Endodermal cell (in vitro differentiated cells): Measurements from ENCODE around the gene FBXO47. TPM values are rescaled to one million over a fixed set of nuclear protein-coding genes. Genes with fewer than 3 reads are reported as not detected.

Experiments
- DNase-seq: peaks from one replicate; pipeline ENCODE4 v3.0.0-alpha.2; 2017
- H3K27ac ChIP-seq: 2 replicates; pipeline ENCODE4 v1.5.1; 2013; ENCODE audit warnings: mild to moderate bottlenecking, low read depth, low read length, moderate library complexity
- H3K27me3 ChIP-seq: 2 replicates; pipeline ENCODE4 v1.6.1; 2013; ENCODE audit warnings: mild to moderate bottlenecking, low read length, moderate library complexity; ENCODE audit not compliant: insufficient read depth, control insufficient read depth, poor library complexity, severe bottlenecking
- H3K36me3 ChIP-seq: 2 replicates; pipeline ENCODE4 v1.7.0; 2013; ENCODE audit warnings: mild to moderate bottlenecking, low read length, moderate library complexity; ENCODE audit not compliant: control insufficient read depth, insufficient read depth
- H3K4me1 ChIP-seq: one replicate; pipeline ENCODE4 v1.7.0; 2013; ENCODE audit warnings: low read length; ENCODE audit not compliant: control insufficient read depth, insufficient read depth
- H3K4me3 ChIP-seq: 2 replicates; pipeline ENCODE4 v1.5.1; 2013; ENCODE audit warnings: mild to moderate bottlenecking, low read length, moderate library complexity
- H3K9ac ChIP-seq: 2 replicates; pipeline ENCODE4 v1.6.1; 2013; ENCODE audit warnings: mild to moderate bottlenecking, low read length, moderate library complexity; ENCODE audit not compliant: poor library complexity, severe bottlenecking; ENCODE audit errors: extremely low read depth
- H3K9me3 ChIP-seq: 2 replicates; pipeline ENCODE4 v1.6.1; 2013; ENCODE audit warnings: mild to moderate bottlenecking, low read length, moderate library complexity; ENCODE audit not compliant: control insufficient read depth
- H3K27ac Mint-ChIP-seq: 2 replicates; pipeline ENCODE4 v1.8.0; 2020; ENCODE audit warnings: mixed read lengths
- H3K27me3 Mint-ChIP-seq: 2 replicates; pipeline ENCODE4 v1.8.0; 2021; ENCODE audit warnings: mild to moderate bottlenecking, mixed read lengths; ENCODE audit not compliant: insufficient read depth
- H3K36me3 Mint-ChIP-seq: 2 replicates; pipeline ENCODE4 v1.8.0; 2020; ENCODE audit warnings: low read depth, mixed read lengths
- H3K4me1 Mint-ChIP-seq: 2 replicates; pipeline ENCODE4 v1.8.0; 2020; ENCODE audit warnings: mixed read lengths
- H3K4me3 Mint-ChIP-seq: 2 replicates; pipeline ENCODE4 v1.8.0; 2020; ENCODE audit warnings: mild to moderate bottlenecking, moderate library complexity, mixed read lengths
- H3K9me3 Mint-ChIP-seq: 2 replicates; pipeline ENCODE4 v1.8.0; 2020; ENCODE audit warnings: mild to moderate bottlenecking, mixed read lengths
- CTCF ChIP-seq: fragments of 200-600 bp; sonication (generic); conservative IDR thresholded peaks from 2 replicates; pipeline ENCODE4 v1.5.0; 2021; ENCODE audit warnings: antibody characterized with exemption, mild to moderate bottlenecking
- WGBS, 2 experiments: methylation state at CpG; one replicate each; pipeline versions ENCODE4 v1.1.5 to v1.1.7; 2013; ENCODE audit warnings: missing lambda C conversion rate in 2 of 2, mixed read lengths in 1 of 2; ENCODE audit not compliant: insufficient coverage in 1 of 2, insufficient read length in 1 of 2; 5-methylcytosine and 5-hydroxymethylcytosine counted together
- total RNA-seq, 2 donors: library from RNA; stranded (reverse); fragmentation: NEBNext Ultra II Directional in 1 of 2; extraction: Animal tissue kit (Norgen Biotek cat#: 25700) in 1 of 2; gene quantifications; 2 replicates in 1 of 2; 3 replicates in 1 of 2; pipeline ENCODE4 v1.2.1, GENCODE V29; 2021

The FBXO47 gene
- total RNA-seq, 2 donors from 2014 or later, result not detected

- no peaks in the 10 kb centered on the region for H3K36me3 ChIP-seq
- H3K4me3 ChIP-seq, result no peak overlapping the region
- TF ChIP-seq CTCF, result peak; percentile 94
- H3K27me3 ChIP-seq, result no peaks in the 10 kb centered on the region
- Mint-ChIP-seq H3K4me1 (no peaks in the 10 kb centered on the region), H3K36me3 (no peaks in the 10 kb centered on the region), H3K4me3 (no peak overlapping the region), H3K9me3 (no peaks in the 10 kb centered on the region), H3K27ac (no peak overlapping the region), H3K27me3 (no peaks in the 10 kb centered on the region)
- no peaks in the 10 kb centered on the region for H3K4me1 ChIP-seq
- no peak overlapping the region for H3K27ac ChIP-seq
- H3K9ac ChIP-seq, result no peak overlapping the region
- WGBS, 2 experiments, result 71 to 72% methylated on average over 10 to 11 of the region's 11 CpGs
- no peaks in the 10 kb centered on the region for H3K9me3 ChIP-seq
- peak; percentile 83 for DNase-seq
Observed at GRCh38 chr17:38982858-38983746, 15.9 kb upstream of the FBXO47 start.

- no peak for TF ChIP-seq CTCF
- Mint-ChIP-seq H3K4me1 (no peaks in the 10 kb centered on the region), H3K36me3 (no peaks in the 10 kb centered on the region), H3K9me3 (no peaks in the 10 kb centered on the region), H3K27me3 (no peaks in the 10 kb centered on the region), H3K4me3 (no peak overlapping the region), H3K27ac (no peak overlapping the region)
- no peaks in the 10 kb centered on the region for H3K27me3 ChIP-seq
- H3K9me3 ChIP-seq, result no peaks in the 10 kb centered on the region
- 89 to 90% methylated on average over 1 to 2 of the region's 2 CpGs for WGBS, 2 experiments
- H3K36me3 ChIP-seq, result no peaks in the 10 kb centered on the region
- no peaks in the 10 kb centered on the region for H3K4me1 ChIP-seq
- peak; percentile 21 for DNase-seq
- H3K27ac ChIP-seq, result no peak overlapping the region
- H3K9ac ChIP-seq, result no peak overlapping the region
- no peak overlapping the region for H3K4me3 ChIP-seq
Observed at GRCh38 chr17:38981636-38982035, 14.4 kb upstream of the FBXO47 start.

GRCh38 chr17:38980490-38981217, 13.5 kb upstream of the FBXO47 start:
- no peaks in the 10 kb centered on the region for H3K9me3 ChIP-seq
- no peak overlapping the region for H3K4me3 Mint-ChIP-seq
- H3K27me3 Mint-ChIP-seq, result no peaks in the 10 kb centered on the region
- no peak overlapping the region for H3K27ac Mint-ChIP-seq
- no peak for TF ChIP-seq CTCF
- peak; percentile 10 for DNase-seq
- no peaks in the 10 kb centered on the region for H3K36me3 Mint-ChIP-seq
- H3K27me3 ChIP-seq, result no peaks in the 10 kb centered on the region
- H3K4me3 ChIP-seq, result no peak overlapping the region
- H3K27ac ChIP-seq, result no peak overlapping the region
- no peaks in the 10 kb centered on the region for H3K9me3 Mint-ChIP-seq
- no peaks in the 10 kb centered on the region for H3K36me3 ChIP-seq
- no peak overlapping the region for H3K9ac ChIP-seq
- H3K4me1 Mint-ChIP-seq, result no peaks in the 10 kb centered on the region
- H3K4me1 ChIP-seq, result no peaks in the 10 kb centered on the region
- 85 to 100% methylated on average over 1 to 2 of the region's 3 CpGs for WGBS, 2 experiments
